ENCODE results near the gene BACH2.

DNA sequence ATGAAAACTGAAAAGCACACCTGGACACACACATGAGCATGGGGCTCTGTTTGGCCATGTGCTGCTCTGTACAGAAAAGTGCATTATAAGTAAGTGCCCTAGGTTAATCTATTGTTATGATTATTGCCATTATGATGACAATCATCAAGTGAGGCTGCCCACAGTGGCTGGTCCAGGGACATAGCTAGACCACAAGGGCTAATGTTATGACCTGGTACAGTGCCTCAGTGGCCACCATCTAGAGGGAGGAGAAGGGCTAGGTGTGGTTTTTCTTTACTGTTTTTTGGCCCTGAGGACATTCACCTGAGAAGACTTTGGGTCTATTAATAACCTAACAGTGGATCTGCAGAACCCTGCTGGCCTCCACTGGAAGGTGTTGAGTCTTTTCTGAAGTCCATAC lies 316.3 kb downstream of the BACH2 start:
- no peak for TF ChIP-seq EP300 (IDR thresholded peaks at IDR 0.05)
- TF ChIP-seq, protein P1, sequence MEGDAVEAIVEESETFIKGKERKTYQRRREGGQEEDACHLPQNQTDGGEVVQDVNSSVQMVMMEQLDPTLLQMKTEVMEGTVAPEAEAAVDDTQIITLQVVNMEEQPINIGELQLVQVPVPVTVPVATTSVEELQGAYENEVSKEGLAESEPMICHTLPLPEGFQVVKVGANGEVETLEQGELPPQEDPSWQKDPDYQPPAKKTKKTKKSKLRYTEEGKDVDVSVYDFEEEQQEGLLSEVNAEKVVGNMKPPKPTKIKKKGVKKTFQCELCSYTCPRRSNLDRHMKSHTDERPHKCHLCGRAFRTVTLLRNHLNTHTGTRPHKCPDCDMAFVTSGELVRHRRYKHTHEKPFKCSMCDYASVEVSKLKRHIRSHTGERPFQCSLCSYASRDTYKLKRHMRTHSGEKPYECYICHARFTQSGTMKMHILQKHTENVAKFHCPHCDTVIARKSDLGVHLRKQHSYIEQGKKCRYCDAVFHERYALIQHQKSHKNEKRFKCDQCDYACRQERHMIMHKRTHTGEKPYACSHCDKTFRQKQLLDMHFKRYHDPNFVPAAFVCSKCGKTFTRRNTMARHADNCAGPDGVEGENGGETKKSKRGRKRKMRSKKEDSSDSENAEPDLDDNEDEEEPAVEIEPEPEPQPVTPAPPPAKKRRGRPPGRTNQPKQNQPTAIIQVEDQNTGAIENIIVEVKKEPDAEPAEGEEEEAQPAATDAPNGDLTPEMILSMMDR (IDR thresholded peaks at IDR 0.05), result no peak
- no peak for TF ChIP-seq POLR2AphosphoS5 (IDR thresholded peaks at IDR 0.05)
- no peak for TF ChIP-seq POLR2A (IDR thresholded peaks at IDR 0.05; ENCODE audit: low read depth)
